Osteocyte (in vitro differentiated cells): Measurements from ENCODE around the gene CCT4. TPM values are rescaled to one million over a fixed set of nuclear protein-coding genes. Genes with fewer than 3 reads are reported as not detected.

Experiments
- DNase-seq: peaks from one replicate; pipeline ENCODE4 v3.0.0; 2021; ENCODE audit warnings: mixed read lengths; ENCODE audit not compliant: unreplicated experiment; ENCODE audit errors: extremely low spot score
- H3K27ac Mint-ChIP-seq: one replicate; pipeline ENCODE4 v1.8.0; 2021; ENCODE audit warnings: mild to moderate bottlenecking, mixed read lengths; ENCODE audit not compliant: unreplicated experiment
- H3K27me3 Mint-ChIP-seq: one replicate; pipeline ENCODE4 v1.8.0; 2021; ENCODE audit warnings: mixed read lengths; ENCODE audit not compliant: unreplicated experiment
- H3K36me3 Mint-ChIP-seq: one replicate; pipeline ENCODE4 v1.8.0; 2021; ENCODE audit warnings: mixed read lengths; ENCODE audit not compliant: unreplicated experiment
- H3K4me1 Mint-ChIP-seq: one replicate; pipeline ENCODE4 v1.8.0; 2021; ENCODE audit warnings: mixed read lengths; ENCODE audit not compliant: unreplicated experiment
- H3K4me3 Mint-ChIP-seq: one replicate; pipeline ENCODE4 v1.8.0; 2021; ENCODE audit warnings: mild to moderate bottlenecking, moderate library complexity, mixed read lengths; ENCODE audit not compliant: unreplicated experiment
- H3K9me3 Mint-ChIP-seq: one replicate; pipeline ENCODE4 v1.8.0; 2021; ENCODE audit warnings: mixed read lengths; ENCODE audit not compliant: unreplicated experiment
- total RNA-seq: library from RNA; stranded (reverse); gene quantifications from 2 replicates; pipeline ENCODE4 v1.2.1, GENCODE V29; 2021
- TF ChIP-seq, protein P1 (sequence below): fragments of 200-600 bp; sonication (generic); IDR thresholded peaks from 2 replicates; pipeline ENCODE4 v1.5.0; 2021; ENCODE audit warnings: antibody characterized with exemption, mild to moderate bottlenecking, moderate library complexity

The CCT4 gene
- total RNA-seq, 1 donor from 2014 or later = 125 TPM

- no peak for DNase-seq
- H3K4me1 Mint-ChIP-seq = peaks cover 15% of the 10 kb centered on the region
- TF ChIP-seq, protein P1, sequence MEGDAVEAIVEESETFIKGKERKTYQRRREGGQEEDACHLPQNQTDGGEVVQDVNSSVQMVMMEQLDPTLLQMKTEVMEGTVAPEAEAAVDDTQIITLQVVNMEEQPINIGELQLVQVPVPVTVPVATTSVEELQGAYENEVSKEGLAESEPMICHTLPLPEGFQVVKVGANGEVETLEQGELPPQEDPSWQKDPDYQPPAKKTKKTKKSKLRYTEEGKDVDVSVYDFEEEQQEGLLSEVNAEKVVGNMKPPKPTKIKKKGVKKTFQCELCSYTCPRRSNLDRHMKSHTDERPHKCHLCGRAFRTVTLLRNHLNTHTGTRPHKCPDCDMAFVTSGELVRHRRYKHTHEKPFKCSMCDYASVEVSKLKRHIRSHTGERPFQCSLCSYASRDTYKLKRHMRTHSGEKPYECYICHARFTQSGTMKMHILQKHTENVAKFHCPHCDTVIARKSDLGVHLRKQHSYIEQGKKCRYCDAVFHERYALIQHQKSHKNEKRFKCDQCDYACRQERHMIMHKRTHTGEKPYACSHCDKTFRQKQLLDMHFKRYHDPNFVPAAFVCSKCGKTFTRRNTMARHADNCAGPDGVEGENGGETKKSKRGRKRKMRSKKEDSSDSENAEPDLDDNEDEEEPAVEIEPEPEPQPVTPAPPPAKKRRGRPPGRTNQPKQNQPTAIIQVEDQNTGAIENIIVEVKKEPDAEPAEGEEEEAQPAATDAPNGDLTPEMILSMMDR = no peak
- no peak overlapping the region for H3K27ac Mint-ChIP-seq
- H3K27me3 Mint-ChIP-seq = no peaks in the 10 kb centered on the region
- H3K4me3 Mint-ChIP-seq = no peak overlapping the region
- H3K36me3 Mint-ChIP-seq = no peaks in the 10 kb centered on the region
- H3K9me3 Mint-ChIP-seq = no peaks in the 10 kb centered on the region
Observed at GRCh38 chr2:61857224-61857623, 31.2 kb downstream of the CCT4 start.

- Mint-ChIP-seq H3K4me1 (peaks cover 15% of the 10 kb centered on the region), H3K27ac (peak overlapping the region; percentile 89), H3K36me3 (no peaks in the 10 kb centered on the region), H3K4me3 (peak overlapping the region; percentile 90), H3K9me3 (no peaks in the 10 kb centered on the region), H3K27me3 (no peaks in the 10 kb centered on the region)
- no peak for DNase-seq
- TF ChIP-seq, protein P1 = no peak
Observed at GRCh38 chr2:61855318-61855613, 33.2 kb downstream of the CCT4 start.

- TF ChIP-seq, protein P1 = no peak
Observed at GRCh38 chr2:61854564-61855317, 33.7 kb downstream of the CCT4 start.

GRCh38 chr2:61853847-61854563 is 34.5 kb downstream of the CCT4 start, which contains the start of gene FAM161A:
Gene FAM161A (minus strand): TSS chr2:61854060. CDS start chr2:61854041, 19 bp downstream.
- Mint-ChIP-seq H3K27me3 (no peaks in the 10 kb centered on the region), H3K9me3 (no peaks in the 10 kb centered on the region), H3K4me3 (peak within 1 kb of the TSS; percentile 90), H3K36me3 (no peaks in the 10 kb centered on the region), H3K27ac (peak within 1 kb of the TSS; percentile 89), H3K4me1 (peaks cover 15% of the 10 kb centered on the region)
- peak; percentile 95 for DNase-seq
- TF ChIP-seq, protein P1 = no peak

More at GRCh38 chr2:61854564-61855317, 33.7 kb downstream of the CCT4 start:
- Mint-ChIP-seq H3K36me3 (no peaks in the 10 kb centered on the region), H3K4me1 (peaks cover 15% of the 10 kb centered on the region), H3K4me3 (peak overlapping the region; percentile 90), H3K27me3 (no peaks in the 10 kb centered on the region), H3K9me3 (no peaks in the 10 kb centered on the region), H3K27ac (peak overlapping the region; percentile 89)
- DNase-seq = peak; percentile 94
